Right ventricle myocardium superior (tissue), 1 donor: Measurements from ENCODE around the gene BSG. TPM values are rescaled to one million over a fixed set of nuclear protein-coding genes. Genes with fewer than 3 reads are reported as not detected.
A peak's percentile ranks its signal among the peaks of the same experiment; 100 is the strongest.

Experiments used
- ATAC-seq: fragments of 200-7000 bp; cut with Tn5 transposase; one replicate; pipeline ENCODE4 v1.9.1; 2020; ENCODE audit warnings: mild to moderate bottlenecking; ENCODE audit not compliant: poor library complexity
- DNase-seq: peaks from one replicate; pipeline ENCODE4 v3.0.0-alpha.2; 2020
- intact Hi-C: fragments of 100-400 bp; cut with DNase I; formaldehyde crosslinking; loops from one replicate; pipeline ENCODE4 v1.11.2; 2022
- total RNA-seq: library from RNA; stranded (reverse); fragmentation: NEBNext Ultra II Directional; extraction: Animal tissue kit (Norgen Biotek cat#: 25700); gene quantifications from one replicate; pipeline ENCODE4 v1.2.1, GENCODE V29; 2021
- donor health status: DM: no; HTN: yes; CAD: no; lungs with severe emphysema.

The BSG gene
- total RNA-seq, 1 donor from 2014 or later = 1,928 TPM

DNA sequence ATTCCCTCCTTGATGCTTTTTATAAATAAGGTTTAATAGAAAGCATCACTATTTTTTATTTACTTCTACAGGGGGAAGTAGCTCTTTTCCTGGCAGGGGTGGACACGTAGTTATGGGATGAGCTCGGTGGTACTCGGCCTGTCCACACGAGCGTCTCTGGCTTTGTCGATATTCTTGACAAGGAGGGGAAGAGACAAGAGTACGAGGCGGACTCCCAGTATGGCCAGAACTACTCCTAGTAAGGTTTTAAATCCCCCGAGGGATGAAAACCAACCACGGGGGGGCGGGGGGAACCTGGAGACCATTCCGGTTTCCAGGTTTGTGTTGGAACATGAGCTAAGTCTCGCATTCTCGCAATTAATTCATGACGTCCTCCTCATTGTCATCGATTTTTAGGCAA, 5.6 kb upstream of the BSG start:
- DNase-seq (no peak), ATAC-seq (no peak)
- intact Hi-C loops = no loop called here

DNA sequence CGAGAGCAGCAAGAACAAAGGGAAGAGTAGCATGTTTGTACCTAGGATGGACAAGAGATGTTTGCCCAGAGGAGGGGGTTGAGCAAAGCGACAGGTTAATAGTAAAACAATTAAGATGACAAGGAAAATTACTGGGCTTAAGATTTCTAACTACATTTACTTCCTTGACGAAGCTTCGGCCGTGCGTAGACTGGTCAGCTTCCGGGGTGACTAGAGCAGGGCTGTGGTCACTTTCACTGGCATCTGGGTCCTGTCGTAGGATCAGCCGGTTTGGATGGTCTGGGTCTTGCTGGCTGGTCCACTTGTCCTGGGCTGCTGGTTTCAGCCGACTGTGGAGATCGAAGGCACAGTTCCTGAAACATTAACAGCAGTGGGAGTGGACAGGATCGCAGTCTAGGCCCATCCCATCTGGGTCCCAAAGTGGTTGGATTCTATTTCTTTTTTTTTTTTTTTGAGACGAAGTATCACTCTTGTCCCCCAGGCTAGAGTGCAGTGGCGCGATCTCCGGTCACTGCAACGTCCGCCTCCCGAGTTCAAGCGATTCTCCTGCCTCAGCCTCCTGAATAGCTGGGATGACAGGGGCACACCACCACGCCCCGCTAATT, 5.0 kb upstream of the BSG start:
- DNase-seq = no peak
- intact Hi-C loops = no loop called here
- no peak for ATAC-seq

DNA sequence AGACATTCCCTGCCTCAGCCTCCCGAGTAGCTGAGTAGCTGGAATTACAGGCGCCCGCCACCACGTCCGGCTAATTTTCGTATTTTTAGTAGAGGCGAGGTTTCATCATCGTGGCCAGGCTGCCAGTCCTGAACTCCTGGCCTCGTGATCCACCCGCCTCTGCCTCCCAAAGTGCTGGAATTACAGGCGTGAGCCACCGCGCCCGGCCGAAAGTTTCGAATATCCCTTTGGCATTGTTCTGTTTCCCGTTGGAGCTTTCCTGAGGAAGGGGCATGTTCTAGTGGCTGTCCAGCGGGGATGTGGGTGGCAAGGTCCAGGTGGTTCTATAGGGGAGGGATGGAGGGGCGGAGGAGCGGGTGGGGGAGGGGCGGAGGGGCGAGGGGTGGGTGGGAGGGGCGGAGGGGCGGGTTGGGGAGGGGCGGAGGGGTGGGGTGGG, 2.1 kb upstream of the BSG start:
- intact Hi-C loops = no loop called here
- DNase-seq (peak; percentile 39), ATAC-seq (no peak)

DNA sequence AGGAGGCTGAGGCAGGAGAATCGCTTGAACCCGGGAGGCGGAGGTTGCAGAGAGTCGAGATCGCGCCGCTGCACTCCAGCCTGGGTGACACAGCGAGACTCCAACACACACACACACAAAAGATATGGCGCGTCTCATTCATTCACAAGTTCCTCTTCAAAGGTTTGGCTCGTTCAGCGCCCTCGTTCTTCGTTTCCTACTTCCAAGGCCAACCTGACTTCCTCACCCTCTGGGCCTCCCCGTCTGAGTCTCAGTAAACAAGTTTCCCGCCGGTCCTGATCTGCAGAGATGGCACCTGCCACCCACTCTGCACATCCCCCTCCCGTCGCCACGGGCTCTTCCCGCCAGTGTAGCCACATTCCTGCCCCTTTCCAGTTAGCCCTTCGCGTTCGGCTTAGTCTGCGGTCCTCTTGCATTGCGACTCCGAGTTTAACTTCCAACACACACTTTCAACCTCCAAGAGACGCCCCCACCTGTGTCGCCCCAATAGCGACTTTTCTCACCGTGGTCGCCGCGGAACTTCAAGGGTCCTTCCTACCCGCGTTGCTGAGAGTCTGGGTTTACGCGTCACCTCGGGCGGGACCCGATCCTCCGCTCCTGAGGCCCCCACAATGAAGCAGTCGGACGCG, 1.3 kb upstream of the BSG start:
- intact Hi-C loops = no loop called here
- DNase-seq = peak; percentile 50
- ATAC-seq = no peak

DNA sequence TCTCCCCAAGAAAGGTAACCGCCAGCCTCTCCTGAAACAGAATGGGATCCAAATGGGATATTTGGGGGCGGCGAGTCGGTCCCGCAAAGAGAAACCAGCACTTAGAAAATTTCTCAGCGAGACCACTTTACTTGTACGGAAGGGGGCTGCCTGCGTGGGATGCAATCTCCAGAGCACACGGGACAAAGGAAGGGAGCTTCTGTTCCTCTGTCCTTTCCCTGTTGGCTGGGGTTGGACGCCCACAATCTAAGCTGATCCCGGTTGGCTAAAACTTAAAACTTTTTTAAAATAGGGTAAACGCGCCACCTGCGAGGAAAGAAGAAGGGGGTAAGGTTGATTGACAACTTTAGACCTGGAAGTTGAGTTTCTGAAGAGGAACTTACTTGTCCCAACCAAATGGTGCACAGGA, 826 bp upstream of the BSG start:
- DNase-seq (no peak), ATAC-seq (no peak)
- intact Hi-C loops = no loop called here

DNA sequence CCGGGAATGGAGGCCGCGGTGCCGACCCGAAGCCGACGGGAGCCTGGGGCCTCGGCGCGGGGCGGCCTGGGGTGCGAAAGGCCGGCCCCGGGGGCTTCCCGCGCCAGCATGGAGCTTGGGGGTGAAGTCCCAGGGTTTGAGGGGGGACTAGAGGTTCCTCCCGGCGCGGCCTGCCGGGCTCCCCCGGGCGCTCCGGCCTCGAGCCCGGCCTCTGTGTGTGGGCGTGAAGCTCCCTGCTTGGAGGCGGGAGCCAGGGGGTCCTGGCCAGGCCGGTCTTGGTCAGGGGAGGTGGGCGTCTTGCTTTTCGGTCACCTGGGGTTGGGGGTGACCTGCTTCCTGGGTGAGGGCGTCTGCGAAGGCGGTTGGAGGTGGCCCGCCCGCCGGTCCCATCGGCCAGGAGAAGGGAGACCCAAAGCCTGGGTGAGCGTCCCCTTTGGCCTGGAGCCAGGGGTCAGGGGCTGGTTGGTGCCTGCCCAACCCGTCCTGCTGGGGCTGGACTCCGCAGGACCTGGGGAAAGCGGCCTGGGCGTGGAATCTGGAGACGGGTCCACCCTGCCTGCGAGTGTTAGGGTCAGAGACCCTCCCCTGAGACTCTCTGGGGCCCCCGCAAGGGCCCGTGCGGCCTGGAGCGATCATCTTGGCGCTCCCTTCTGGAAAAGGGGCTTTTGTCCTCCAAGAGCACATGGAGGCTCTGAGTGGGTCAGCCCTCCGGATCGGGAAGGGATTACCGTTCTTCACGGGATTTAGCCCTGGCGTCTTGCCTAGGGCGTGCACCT, 535 bp downstream of the BSG start:
- intact Hi-C loops = no loop called here
- DNase-seq (peak; percentile 62), ATAC-seq (no peak)

DNA sequence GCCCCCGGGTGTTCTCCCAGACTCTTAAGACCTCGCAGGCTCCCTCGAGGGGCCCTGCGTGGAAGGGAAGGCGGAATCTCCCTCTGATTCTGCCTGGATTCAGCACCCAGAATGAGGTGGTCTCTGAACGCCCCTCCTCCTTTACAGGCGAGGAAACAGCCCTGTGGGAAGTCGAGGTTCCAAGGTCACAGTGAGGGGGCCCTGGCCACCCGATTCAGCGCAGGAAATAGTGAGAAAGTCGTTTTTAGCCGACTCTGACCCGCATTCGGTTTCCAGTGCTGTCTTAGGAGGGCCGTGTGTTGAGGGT, 1.1 kb downstream of the BSG start:
- no peak for DNase-seq
- intact Hi-C loops = no loop called here
- no peak for ATAC-seq

DNA sequence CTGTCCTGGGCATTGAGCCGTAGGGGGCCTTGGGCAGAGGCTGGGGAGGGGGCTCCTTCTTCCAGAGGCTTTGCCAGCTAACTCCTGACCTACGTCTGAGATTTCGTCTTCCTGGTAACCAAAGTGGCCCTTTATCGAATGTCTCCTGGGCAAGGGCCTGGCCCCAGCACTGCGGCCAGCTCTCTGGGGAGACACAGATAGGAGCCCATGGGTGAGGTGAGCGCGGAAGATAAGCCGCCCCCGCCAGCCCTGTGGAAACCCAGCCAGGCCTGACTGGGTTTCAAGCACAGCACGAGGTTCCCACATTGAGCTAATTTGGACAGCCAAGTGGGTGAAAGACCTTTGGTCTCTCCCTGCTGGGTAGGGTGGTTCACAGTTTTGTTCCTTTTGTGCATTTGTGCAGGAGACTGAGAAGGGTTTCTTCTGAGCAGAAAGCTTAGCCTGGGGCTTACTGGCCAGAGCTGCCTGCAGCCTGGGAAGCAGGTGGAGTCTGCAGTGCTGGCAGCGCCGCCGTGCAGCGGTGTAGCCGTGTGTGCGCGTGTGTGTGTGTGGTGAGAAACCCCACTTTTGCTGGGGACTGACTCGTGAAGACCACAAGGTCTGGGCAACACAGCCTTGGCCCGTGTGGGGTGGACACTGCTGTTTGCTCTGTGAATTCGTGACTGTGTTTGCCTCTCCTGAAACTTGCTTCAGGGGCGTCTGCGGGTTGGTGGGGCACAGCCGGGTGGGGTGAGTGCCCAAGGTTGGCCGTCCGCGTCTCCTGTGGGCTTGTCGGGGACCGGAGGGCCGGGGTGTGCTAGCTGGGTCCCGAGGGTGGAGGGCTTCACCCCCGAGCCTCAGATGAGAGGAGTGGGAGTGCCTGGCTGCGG, 2.5 kb downstream of the BSG start:
- ATAC-seq (peak; percentile 51), DNase-seq (peak; percentile 79)
- intact Hi-C loops = no loop called here

DNA sequence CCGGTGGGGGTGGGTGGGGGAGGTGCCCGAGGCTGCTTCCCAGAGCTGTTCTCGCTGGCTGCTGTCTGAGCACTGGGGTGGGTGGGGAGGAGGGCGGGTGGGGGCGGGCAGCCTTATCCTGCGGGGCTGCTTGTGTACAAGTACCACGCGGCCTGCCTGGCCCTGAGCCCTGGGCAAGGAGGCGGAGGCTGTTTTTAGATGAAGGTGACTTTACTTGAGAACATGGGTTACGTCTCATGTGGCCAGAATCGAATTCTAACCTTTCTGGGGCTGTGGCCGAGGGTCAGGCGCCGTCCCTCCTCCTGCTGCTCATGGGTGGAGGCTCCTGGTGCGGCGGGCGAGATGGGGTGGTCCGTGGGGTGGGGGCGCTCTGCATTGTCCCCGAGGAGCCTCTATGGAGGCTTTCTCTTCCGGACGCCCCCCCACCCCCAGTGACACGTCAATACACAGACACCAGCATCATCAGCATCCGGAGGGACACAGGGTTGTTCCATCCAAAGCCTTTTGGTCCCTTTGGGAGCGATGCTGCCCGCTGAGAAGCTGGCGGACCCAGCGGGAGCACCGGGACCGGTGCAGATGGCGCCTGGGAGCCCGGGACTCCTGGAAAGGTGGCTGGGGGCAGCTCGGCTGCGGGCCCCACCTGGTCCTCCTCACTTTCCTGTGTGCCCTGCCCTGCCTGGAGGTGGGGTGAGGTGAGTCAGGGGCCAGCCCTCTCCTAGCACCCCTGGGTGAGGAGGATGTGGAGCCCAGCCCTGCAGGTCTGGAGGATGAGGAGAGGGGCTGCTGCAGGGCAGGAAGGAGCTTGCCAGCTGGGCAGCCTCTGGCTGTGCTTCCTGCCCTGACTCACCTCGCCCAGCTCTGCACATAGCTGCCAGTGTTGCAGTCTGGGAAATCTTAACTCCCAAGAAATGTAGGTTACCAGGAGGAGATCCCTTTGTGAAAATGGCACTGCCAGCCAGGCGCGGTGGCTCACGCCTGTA, 3.4 kb downstream of the BSG start:
- peak; percentile 50 for ATAC-seq
- intact Hi-C loops = no loop called here

DNA sequence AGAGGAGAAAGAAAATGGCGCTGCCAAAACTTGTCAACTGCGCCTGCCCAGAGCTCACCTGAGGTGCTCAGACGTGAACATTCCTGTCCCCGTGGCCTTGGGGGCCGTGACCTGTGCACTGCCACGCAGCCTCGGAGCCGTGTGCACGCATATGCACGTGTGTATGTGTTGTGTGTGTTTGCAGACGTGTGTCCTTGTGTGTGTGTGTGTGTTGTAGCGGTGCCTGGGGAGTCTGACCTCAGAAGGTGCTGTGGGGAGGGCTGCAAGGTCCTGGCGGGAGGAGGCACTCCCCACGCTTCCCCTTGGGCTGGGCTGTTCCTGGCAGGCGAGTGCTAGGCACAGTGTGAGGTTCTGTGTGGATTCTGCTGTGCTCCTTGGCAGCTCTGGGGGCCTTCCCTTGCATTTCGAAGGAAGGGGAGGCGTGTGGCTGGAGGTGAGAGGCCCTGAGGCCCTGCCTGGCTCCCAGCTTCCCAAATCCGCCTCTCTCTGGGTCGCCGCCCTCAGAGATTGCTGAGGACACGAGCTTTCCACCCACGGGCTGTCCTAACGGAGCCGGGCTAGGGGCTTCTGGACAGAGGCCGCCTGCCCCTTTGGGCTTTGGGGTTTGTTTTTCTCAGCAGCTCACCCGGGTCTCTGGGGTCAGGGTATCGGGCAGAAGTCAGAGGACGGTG, 4.5 kb downstream of the BSG start:
- DNase-seq (peak; percentile 42), ATAC-seq (no peak)
- intact Hi-C loops = no loop called here

More for the DNA sequence above, 3.4 kb downstream of the BSG start:
- peak; percentile 88 for DNase-seq

DNA sequence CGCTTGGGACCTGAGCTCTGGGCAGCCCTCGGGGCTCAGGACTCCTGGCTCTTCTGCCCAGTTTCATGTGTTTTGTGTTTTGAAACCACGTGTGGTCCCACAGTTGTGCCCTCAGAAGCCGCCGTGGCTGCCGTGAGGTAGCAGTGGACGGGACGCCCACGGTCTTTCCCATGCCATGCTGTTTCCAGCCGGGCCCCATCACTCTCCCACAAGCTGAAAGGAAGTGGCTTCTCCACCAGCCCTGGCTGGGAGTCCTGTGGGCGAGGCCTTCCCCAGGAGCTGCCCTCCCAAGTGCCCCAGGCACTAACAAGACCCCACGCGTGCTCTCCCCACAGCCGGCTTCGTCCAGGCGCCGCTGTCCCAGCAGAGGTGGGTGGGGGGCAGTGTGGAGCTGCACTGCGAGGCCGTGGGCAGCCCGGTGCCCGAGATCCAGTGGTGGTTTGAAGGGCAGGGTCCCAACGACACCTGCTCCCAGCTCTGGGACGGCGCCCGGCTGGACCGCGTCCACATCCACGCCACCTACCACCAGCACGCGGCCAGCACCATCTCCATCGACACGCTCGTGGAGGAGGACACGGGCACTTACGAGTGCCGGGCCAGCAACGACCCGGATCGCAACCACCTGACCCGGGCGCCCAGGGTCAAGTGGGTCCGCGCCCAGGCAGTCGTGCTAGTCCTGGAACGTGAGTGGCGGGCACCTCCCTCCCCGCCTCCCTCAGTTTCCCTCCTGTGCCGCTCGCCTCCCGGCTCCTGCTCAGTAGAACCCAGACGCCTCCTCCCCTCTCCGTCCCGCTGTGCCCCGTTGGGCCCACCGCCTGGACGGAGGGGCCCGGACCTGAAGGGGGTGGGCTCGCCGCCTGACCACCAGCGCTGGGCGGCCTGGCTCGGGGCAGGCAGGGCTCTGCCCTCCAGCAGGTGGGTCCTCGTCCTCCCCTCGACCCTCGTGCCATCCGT, 5.3 kb downstream of the BSG start:
- intact Hi-C loops = no loop called here
- peak; percentile 42 for DNase-seq
- no peak for ATAC-seq

DNA sequence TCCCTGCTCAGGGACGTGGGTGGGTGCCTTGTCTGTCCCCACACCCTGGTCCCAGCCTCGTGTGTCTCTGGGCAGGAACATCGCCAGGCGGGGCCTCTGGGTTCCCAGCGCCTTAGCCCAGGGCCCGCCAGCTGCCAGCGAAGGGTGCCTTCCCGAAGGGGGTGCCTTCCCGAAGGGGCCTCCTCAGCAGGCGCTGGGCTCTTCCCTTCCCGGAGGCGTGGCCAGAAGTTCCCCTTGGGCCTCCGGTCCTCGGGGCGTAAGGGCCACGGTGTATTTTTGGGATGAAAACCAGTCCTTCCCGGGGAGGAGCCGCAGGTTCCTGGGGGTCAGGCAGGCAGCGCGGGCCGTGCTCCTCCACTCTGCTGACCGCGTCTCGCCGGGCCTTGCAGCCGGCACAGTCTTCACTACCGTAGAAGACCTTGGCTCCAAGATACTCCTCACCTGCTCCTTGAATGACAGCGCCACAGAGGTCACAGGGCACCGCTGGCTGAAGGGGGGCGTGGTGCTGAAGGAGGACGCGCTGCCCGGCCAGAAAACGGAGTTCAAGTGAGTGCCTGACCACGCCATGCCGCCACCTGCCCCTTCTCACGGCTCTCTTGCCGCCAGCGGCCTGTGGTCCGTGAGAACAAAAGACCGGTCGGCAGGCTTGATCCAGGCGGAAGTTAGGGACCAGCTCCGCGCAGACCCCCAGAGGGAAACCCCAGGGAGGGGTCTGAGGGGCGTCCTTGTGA, 6.9 kb downstream of the BSG start:
- ATAC-seq (no peak), DNase-seq (peak; percentile 44)
- intact Hi-C loops = no loop called here

DNA sequence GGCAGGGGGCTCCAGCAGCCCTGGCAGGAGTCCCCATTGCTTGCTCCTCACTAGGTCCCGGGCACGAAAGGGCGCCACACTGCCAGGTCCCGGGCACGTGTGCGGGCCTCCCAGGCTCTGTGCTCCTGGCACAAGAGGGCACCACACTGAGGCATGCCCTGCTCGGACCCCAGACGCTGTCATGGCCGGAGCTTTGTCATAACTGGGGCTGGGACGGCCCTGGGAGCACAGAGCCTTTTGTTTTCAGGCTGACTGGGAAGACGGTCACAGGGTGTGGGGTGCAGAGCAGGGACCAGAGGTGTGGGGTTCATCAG, 7.4 kb downstream of the BSG start:
- ATAC-seq (no peak), DNase-seq (no peak)
- intact Hi-C loops = no loop called here

DNA sequence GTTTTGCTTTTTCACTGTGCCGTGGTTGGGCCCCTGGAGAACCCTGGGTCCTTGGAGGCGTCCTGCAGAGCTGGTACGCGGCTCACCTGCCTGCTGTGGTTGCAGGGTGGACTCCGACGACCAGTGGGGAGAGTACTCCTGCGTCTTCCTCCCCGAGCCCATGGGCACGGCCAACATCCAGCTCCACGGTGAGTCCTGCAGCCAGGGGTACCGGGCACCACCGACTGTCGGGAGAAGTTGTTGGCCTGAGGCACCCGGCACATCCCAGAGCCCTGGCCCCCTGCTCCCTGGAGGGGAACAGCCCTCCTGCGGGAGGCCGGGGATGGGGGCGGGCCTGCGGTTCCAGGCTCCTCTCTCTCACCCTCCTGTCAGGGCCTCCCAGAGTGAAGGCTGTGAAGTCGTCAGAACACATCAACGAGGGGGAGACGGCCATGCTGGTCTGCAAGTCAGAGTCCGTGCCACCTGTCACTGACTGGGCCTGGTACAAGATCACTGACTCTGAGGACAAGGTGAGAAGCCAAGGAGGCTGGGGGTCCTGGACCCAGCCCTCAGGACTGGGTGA, 8.0 kb downstream of the BSG start:
- intact Hi-C loops = no loop called here
- ATAC-seq (no peak), DNase-seq (peak; percentile 33)

DNA sequence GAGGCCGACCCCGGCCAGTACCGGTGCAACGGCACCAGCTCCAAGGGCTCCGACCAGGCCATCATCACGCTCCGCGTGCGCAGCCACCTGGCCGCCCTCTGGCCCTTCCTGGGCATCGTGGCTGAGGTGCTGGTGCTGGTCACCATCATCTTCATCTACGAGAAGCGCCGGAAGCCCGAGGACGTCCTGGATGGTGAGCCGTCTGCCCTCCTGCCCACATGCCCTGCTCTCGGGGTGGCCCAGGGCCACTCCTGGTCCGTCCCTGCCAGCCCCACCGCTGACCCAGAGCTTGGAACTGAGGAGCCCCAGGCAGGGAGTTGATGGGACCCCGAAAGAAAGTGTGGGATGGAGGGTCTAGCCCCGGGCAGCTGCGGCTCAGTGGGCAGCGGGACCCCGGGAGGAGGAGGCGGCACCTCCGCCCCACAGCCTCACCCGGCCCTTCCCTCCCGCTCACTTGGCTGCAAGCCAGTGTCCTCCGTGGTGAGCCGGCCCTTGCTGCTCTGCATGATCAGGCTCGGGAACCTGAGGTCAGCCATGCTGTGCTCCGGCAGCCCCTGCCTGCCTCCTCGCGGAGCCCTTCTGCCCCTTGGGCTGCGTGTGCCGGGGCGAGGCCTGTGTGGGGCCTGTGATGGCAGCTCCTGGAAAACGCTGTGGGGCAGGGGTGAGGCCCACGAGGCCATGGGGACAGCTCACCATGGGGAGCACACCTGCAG, 9.2 kb downstream of the BSG start:
- DNase-seq = peak; percentile 58
- intact Hi-C loops = no loop called here
- ATAC-seq = no peak
